K562 (cell line): ENCODE results near the gene TYR. TPM values are rescaled to one million over a fixed set of nuclear protein-coding genes. Genes with fewer than 3 reads are reported as not detected.
"Not testable (repeated sequence)": the region's sequence is repeated elsewhere in the genome, so short reads cannot be mapped to it uniquely, and the experiment has no call there.

ENCODE experiments used
- ATAC-seq: fragments of 200-7000 bp; cut with Tn5 transposase; 3 replicates; pipeline ENCODE4 v1.9.1; 2020; ENCODE audit warnings: moderate library complexity
- BruUV-seq: library from RNA; stranded (reverse); fragments of 400-500 nt; replicated peaks from 2 replicates; lab custom pipeline; 2021; lab: Mats Ljungman, UMichigan
- CTCF ChIA-PET: fragments of 300-600 bp; formaldehyde crosslinking; extraction: SDS; loops from one replicate; lab custom pipeline; 2021; ENCODE audit warnings: low intra/inter-chr PET ratio; lab: Yijun Ruan, JAX
- POLR2A ChIA-PET: fragments of 300-600, 350-650 bp; sonication (Branson Sonifier 250); formaldehyde crosslinking; extraction: SDS; loops from one replicate; lab custom pipeline; 2021; ENCODE audit warnings: antibody characterized with exemption, inconsistent platforms; lab: Yijun Ruan, JAX
- DNase-seq, 4 experiments: peaks; one replicate each; pipeline versions ENCODE4 v3.0.0 to v3.0.0-alpha.2; 2011 to 2018; ENCODE audit warnings: low spot score in 3 of 4, mixed read lengths in 3 of 4; ENCODE audit errors: extremely low read depth in 1 of 4
- FAIRE-seq: peaks from 2 replicates; lab custom pipeline; 2011; peaks lifted over from hg19 to GRCh38; lab: Jason Lieb, UNC
- H2AFZ ChIP-seq: 2 replicates; pipeline ENCODE4 v1.6.0; 2011; ENCODE audit warnings: low read depth, low read length, control low read depth, inconsistent platforms
- H3K27ac ChIP-seq: fragments of 200-600 bp; 3 replicates; pipeline ENCODE4 v1.8.0; 2011; ENCODE audit warnings: low read depth, mild to moderate bottlenecking, control low read depth, inconsistent platforms, low read length, moderate library complexity, mixed read lengths; ENCODE audit errors: extremely low read depth
- H3K27me3 ChIP-seq, 2 experiments: fragments of 300-600 bp in 1 of 2; 2 replicates in 1 of 2; 3 replicates in 1 of 2; pipeline versions ENCODE4 v1.6.0 to v1.8.0; 2011; ENCODE audit warnings: inconsistent platforms in 2 of 2, low read length in 2 of 2, mild to moderate bottlenecking in 1 of 2, mixed read lengths in 1 of 2, moderate library complexity in 1 of 2; ENCODE audit not compliant: control insufficient read depth in 2 of 2, insufficient read depth in 2 of 2
- H3K36me3 ChIP-seq: fragments of 300-600 bp; 3 replicates; pipeline ENCODE4 v1.8.0; 2011; ENCODE audit warnings: mild to moderate bottlenecking, low read length, inconsistent platforms; ENCODE audit not compliant: control insufficient read depth, insufficient read depth
- H3K4me1 ChIP-seq, 2 experiments: fragments of 200-600 bp in 1 of 2; replicated peaks in 1 of 2; 2 replicates in 1 of 2; 3 replicates in 1 of 2; pipeline versions ENCODE4 v1.5.1 to v1.8.0; 2011; ENCODE audit warnings: inconsistent platforms in 2 of 2, low read length in 2 of 2, mild to moderate bottlenecking in 1 of 2, mixed read lengths in 1 of 2, moderate library complexity in 1 of 2; ENCODE audit not compliant: control insufficient read depth in 2 of 2, insufficient read depth in 2 of 2
- H3K4me2 ChIP-seq: 2 replicates; pipeline ENCODE4 v1.6.1; 2011; ENCODE audit warnings: low read length, control low read depth, inconsistent platforms, mixed read lengths; ENCODE audit not compliant: insufficient read depth
- H3K4me3 ChIP-seq: fragments of 200-600 bp; sonication (generic), shearing (Covaris generic); 2 replicates; pipeline ENCODE4 v1.5.1; 2016; ENCODE audit warnings: control low read depth, inconsistent platforms
- H3K79me2 ChIP-seq: fragments of 200-600 bp; 3 replicates; pipeline ENCODE4 v1.8.0; 2011; ENCODE audit warnings: low read length, inconsistent platforms; ENCODE audit not compliant: control insufficient read depth, insufficient read depth
- H3K9ac ChIP-seq, 2 experiments: 2 replicates each; pipeline versions ENCODE4 v1.6.0 to v1.6.1; 2011; ENCODE audit warnings: low read depth in 2 of 2, low read length in 2 of 2, control low read depth in 1 of 2, inconsistent platforms in 1 of 2, mild to moderate bottlenecking in 1 of 2, mixed read lengths in 1 of 2; ENCODE audit not compliant: insufficient read depth in 1 of 2
- H3K9me1 ChIP-seq: one replicate; pipeline ENCODE4 v1.6.0; 2011; ENCODE audit warnings: inconsistent platforms, mild to moderate bottlenecking, low read length, moderate library complexity; ENCODE audit not compliant: control insufficient read depth, insufficient read depth
- H3K9me3 ChIP-seq: replicated peaks from 2 replicates; pipeline ENCODE4 v1.5.1; 2011; ENCODE audit warnings: low read depth, low read length, inconsistent platforms; ENCODE audit not compliant: control insufficient read depth, insufficient read depth
- H4K20me1 ChIP-seq: replicated peaks from 2 replicates; pipeline ENCODE4 v1.6.1; 2011; ENCODE audit warnings: low read length, inconsistent platforms, mixed read lengths; ENCODE audit not compliant: control insufficient read depth, insufficient read depth
- WGBS: fragments of 100-300 bp; shearing (Covaris generic); methylation state at CpG from one replicate; pipeline ENCODE4 v1.1.6; 2016; ENCODE audit warnings: low coverage, mixed read lengths; ENCODE audit not compliant: insufficient coverage; ENCODE audit errors: missing lambda C conversion rate; 5-methylcytosine and 5-hydroxymethylcytosine counted together
- in situ Hi-C: fragments of 300-500 bp; cut with MboI; formaldehyde crosslinking; loops from 4 replicates; pipeline ENCODE4 v1.15.0; 2018; ENCODE audit warnings: inconsistent platforms, mixed read lengths
- intact Hi-C: fragments of 100-400 bp; cut with micrococcal nuclease; formaldehyde crosslinking; loops from 2 replicates; pipeline ENCODE4 v1.14.2; 2022
- polyA plus RNA-seq, 8 experiments: library from polyadenylated mRNA; depleted of rRNA in 4 of 8; stranded (reverse) in 5 of 8; unstranded in 3 of 8; fragments of >200 nt; fragmentation: Nextera tagmentation in 2 of 8; fragmentation: Illumina TruSeq in 1 of 8; extraction: Ambion mirVana in 2 of 8; extraction: Trizol in 1 of 8; gene quantifications; 2 replicates each; pipeline versions ENCODE4 v1.2.1 to v1.2.3, GENCODE V29; 2011 to 2014; ENCODE audit warnings: inconsistent platforms in 1 of 8, missing spikeins in 1 of 8
- total RNA-seq, 7 experiments: library from RNA; depleted of rRNA in 6 of 7; stranded (reverse); fragments of >200 nt in 6 of 7; fragmentation: Illumina TruSeq in 2 of 7; extraction: Trizol in 2 of 7; gene quantifications; 2 replicates each; pipeline versions ENCODE4 v1.2.1 to v1.2.3, GENCODE V29; 2011 to 2021; ENCODE audit warnings: low replicate concordance in 1 of 7

Gene TYR
- total and polyA plus RNA-seq, 9 of the 15 experiments (the other 6 are each of a cell fraction or from before 2014, with no cell fraction given): not detected

- FAIRE-seq, POLR2A ChIA-PET: not testable (repeated sequence)
Observed at GRCh38 chr11:89308272-89308671, 130.6 kb downstream of the TYR start.

GRCh38 chr11:89309321-89309985, 131.8 kb downstream of the TYR start:
- ATAC-seq, H3K9ac ChIP-seq, H3K9me1 ChIP-seq, DNase-seq, H3K4me1 ChIP-seq, H4K20me1 ChIP-seq, H3K4me3 ChIP-seq, BruUV-seq, in situ Hi-C loops, POLR2A ChIA-PET, H3K4me2 ChIP-seq, H2AFZ ChIP-seq, H3K79me2 ChIP-seq, intact Hi-C loops, FAIRE-seq, H3K27me3 ChIP-seq, H3K36me3 ChIP-seq, H3K27ac ChIP-seq, H3K9me3 ChIP-seq, CTCF ChIA-PET: not testable (repeated sequence)
- 0% methylated on average over 3 of the region's 3 CpGs for WGBS

More at GRCh38 chr11:89308272-89308671, 130.6 kb downstream of the TYR start:
- H3K9ac ChIP-seq, CTCF ChIA-PET, H3K27me3 ChIP-seq, H3K27ac ChIP-seq, H3K36me3 ChIP-seq, H3K4me3 ChIP-seq, H3K4me1 ChIP-seq, H2AFZ ChIP-seq, BruUV-seq, in situ Hi-C loops, H3K9me3 ChIP-seq, H3K4me2 ChIP-seq, H3K79me2 ChIP-seq, DNase-seq, intact Hi-C loops, H3K9me1 ChIP-seq, ATAC-seq, H4K20me1 ChIP-seq: not testable (repeated sequence)
- 0% methylated on average over 1 of the region's 1 CpG for WGBS

- CTCF ChIA-PET, FAIRE-seq, DNase-seq: not testable (repeated sequence)
Observed at GRCh38 chr11:89310607-89311006, 132.9 kb downstream of the TYR start.

More at GRCh38 chr11:89310607-89311006, 132.9 kb downstream of the TYR start:
- H3K9ac ChIP-seq, H4K20me1 ChIP-seq, in situ Hi-C loops, H3K27ac ChIP-seq, H3K4me2 ChIP-seq, ATAC-seq, H3K9me3 ChIP-seq, POLR2A ChIA-PET, H3K4me1 ChIP-seq, H3K4me3 ChIP-seq, H3K79me2 ChIP-seq, BruUV-seq, H3K36me3 ChIP-seq, H2AFZ ChIP-seq, H3K9me1 ChIP-seq, H3K27me3 ChIP-seq, intact Hi-C loops: not testable (repeated sequence)
- 0% methylated on average over 3 of the region's 3 CpGs for WGBS
